A673 (cell line): ENCODE measurements around the gene TCL1A.

ENCODE experiments used
- CTCF ChIP-seq: fragments of 300-800, 200-600 bp; sonication (generic); conservative IDR thresholded peaks from 2 replicates; pipeline ENCODE4 v1.5.1; 2017; ENCODE audit warnings: low read depth, mild to moderate bottlenecking, antibody characterized with exemption, low read length, moderate library complexity, mixed read lengths
- EZH2 ChIP-seq: fragments of 200-600 bp; sonication (generic); IDR thresholded peaks from 2 replicates; pipeline ENCODE4 v1.6.1; 2017; ENCODE audit warnings: borderline replicate concordance, low read depth, mild to moderate bottlenecking, mixed read lengths, antibody characterized with exemption, low read length; ENCODE audit not compliant: poor library complexity, severe bottlenecking

- TF ChIP-seq CTCF, result no peak
- no peak for TF ChIP-seq EZH2
Observed at GRCh38 chr14:95692109-95692508, 21.8 kb downstream of the TCL1A start.
